ENCODE measurements around the gene CCL27. TPM values are rescaled to one million over a fixed set of nuclear protein-coding genes. Genes with fewer than 3 reads are reported as not detected.

Gene CCL27
- total and polyA plus RNA-seq, 2 donors (not counting 1 experiment from before 2014, with no cell fraction given) = not detected

DNA sequence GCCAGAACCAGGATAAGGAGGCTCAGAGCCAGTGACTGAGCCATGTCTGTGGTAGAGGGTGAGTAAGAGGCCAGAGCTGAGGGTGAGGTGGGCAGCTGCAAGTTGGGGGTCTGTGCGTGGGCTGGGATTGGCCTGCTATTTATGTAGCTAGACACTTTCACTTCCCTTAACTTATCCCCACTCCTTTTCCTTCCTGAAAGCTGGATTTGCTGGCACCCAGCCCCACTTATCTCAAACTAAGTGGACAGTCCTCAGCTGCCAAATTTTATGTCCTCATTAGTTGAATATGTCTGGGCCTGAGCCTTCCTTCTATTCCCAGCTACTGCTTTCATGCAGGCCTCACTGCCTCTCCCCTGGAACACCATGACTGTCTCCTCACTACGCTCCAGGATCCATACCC lies 47.6 kb upstream of the CCL27 start, which contains the start of gene CCL21:
Gene CCL21 (minus strand): TSS at position 114 of the 400 bp plus-strand sequence. CDS start 70 bp downstream, at position 44.
- Histone ChIP-seq H3K4me1 (ENCODE audit: control insufficient read depth in 2 of 2, insufficient read depth in 2 of 2, low read length in 2 of 2) (no peaks in the 10 kb centered on the region), H3K36me3 (replicated peaks in 1 of 2; ENCODE audit: control extremely low read depth in 1 of 2, control insufficient read depth in 1 of 2, extremely low read depth in 1 of 2, insufficient read depth in 2 of 2, low read length in 1 of 2) (no peaks in the 10 kb centered on the region), H2AFZ (ENCODE audit: insufficient read depth, low read depth, low read length, poor library complexity, severe bottlenecking) (no peak within 1 kb of the TSS), H4K20me1 (ENCODE audit: control insufficient read depth, insufficient read depth, low read length, poor library complexity, severe bottlenecking) (no peaks in the 10 kb centered on the region), H3K9me3 (ENCODE audit: control extremely low read depth in 1 of 3, control insufficient read depth in 2 of 3, insufficient read depth in 1 of 3, low read length in 2 of 3) (no peaks in the 10 kb centered on the region), H3K79me2 (ENCODE audit: control insufficient read depth, insufficient read depth, low read length) (no peaks in the 10 kb centered on the region), H3K4me2 (replicated peaks; ENCODE audit: low read depth, low read length, poor library complexity, severe bottlenecking) (no peak within 1 kb of the TSS), H3K4me3 (ENCODE audit: control extremely low read depth in 1 of 5, extremely low read depth in 1 of 5, insufficient read depth in 1 of 5, low read depth in 2 of 5, low read length in 4 of 5) (no peak within 1 kb of the TSS), H3K9ac (ENCODE audit: low read length) (no peak within 1 kb of the TSS), H3K27me3 (replicated peaks in 1 of 4; ENCODE audit: control extremely low read depth in 1 of 4, control insufficient read depth in 3 of 4, insufficient read depth in 4 of 4, low read length in 3 of 4) (peaks cover 0 to 8% (median 5%) of the 10 kb centered on the region in 4 experiments), H3K27ac (ENCODE audit: low read length in 2 of 2) (no peak within 1 kb of the TSS)
- no peaks in the 10 kb centered on the region for H3K9me3 Mint-ChIP-seq (ENCODE audit: insufficient read depth)
- ATAC-seq (ENCODE audit: low read depth) (no peak), DNase-seq (no peak)
- TF ChIP-seq, protein P1, sequence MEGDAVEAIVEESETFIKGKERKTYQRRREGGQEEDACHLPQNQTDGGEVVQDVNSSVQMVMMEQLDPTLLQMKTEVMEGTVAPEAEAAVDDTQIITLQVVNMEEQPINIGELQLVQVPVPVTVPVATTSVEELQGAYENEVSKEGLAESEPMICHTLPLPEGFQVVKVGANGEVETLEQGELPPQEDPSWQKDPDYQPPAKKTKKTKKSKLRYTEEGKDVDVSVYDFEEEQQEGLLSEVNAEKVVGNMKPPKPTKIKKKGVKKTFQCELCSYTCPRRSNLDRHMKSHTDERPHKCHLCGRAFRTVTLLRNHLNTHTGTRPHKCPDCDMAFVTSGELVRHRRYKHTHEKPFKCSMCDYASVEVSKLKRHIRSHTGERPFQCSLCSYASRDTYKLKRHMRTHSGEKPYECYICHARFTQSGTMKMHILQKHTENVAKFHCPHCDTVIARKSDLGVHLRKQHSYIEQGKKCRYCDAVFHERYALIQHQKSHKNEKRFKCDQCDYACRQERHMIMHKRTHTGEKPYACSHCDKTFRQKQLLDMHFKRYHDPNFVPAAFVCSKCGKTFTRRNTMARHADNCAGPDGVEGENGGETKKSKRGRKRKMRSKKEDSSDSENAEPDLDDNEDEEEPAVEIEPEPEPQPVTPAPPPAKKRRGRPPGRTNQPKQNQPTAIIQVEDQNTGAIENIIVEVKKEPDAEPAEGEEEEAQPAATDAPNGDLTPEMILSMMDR (IDR thresholded peaks at IDR 0.05) = no peak
- TF ChIP-seq EZH2 (IDR thresholded peaks at IDR 0.05; ENCODE audit: borderline replicate concordance, insufficient read depth, low read depth, low read length, poor library complexity, severe bottlenecking) = no peak
- peaks cover 31% of the 10 kb centered on the region for H3K27me3 Mint-ChIP-seq
- H3K27ac Mint-ChIP-seq = no peak within 1 kb of the TSS
- intact Hi-C loops (cut with micrococcal nuclease) = no loop called here
- H3K4me1 Mint-ChIP-seq = no peaks in the 10 kb centered on the region
- H3K4me3 Mint-ChIP-seq = no peak within 1 kb of the TSS
- no CpG with 5 or more reads among the region's 2 CpGs for WGBS (ENCODE audit: insufficient coverage)
- ChIA-PET POLR2A (no interaction called here), CTCF (interaction anchor here (0.9 to 1.2 kb wide), 2 partner anchors 9 to 11 kb away, joined by 3 to 4 read pairs; no protein-coding TSS in a partner anchor)

DNA sequence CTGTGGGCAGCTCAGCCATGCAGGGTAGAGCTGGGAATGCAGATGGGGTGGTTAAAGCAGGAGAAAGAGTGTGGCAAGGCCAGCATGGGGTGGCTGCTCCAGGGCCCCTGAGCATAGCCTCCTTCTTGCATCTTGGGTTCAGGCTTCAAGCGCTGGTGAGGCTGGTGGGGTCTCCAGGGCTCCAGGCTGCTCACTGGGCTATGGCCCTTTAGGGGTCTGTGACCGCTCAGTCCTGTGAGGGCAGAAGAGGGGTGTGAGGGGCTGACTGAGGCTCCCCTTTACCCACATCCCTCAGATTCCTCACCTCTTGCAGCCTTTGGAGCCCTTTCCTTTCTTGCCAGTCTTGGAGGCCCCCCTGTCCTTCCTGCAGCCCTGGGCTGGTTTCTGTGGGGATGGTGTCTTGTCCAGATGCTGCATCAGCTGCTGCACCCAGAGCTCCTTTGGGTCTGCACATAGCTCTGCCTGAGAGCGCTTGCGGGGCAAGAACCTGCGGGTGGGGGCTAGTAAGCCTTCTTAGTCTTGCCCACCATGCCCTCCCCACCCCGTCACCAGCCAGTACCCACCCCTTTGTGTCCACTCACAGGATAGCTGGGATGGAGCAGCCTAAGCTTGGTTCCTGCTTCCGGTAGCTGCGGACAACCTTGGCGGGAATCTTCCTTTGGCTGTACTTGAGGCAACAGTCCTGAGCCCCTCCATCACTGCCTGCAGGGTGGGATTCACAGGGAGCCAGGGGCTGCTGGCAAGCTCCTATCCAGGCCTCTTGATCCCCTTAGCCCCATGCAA lies 46.9 kb upstream of the CCL27 start:
- no peak for DNase-seq
- ChIA-PET POLR2A (no interaction called here), CTCF (interaction anchor here (0.9 to 1.2 kb wide), 2 partner anchors 9 to 10 kb away, joined by 3 to 4 read pairs; no protein-coding TSS in a partner anchor)
- H3K9me3 ChIP-seq (ENCODE audit: control extremely low read depth in 1 of 3, control insufficient read depth in 2 of 3, insufficient read depth in 1 of 3, low read length in 2 of 3) = no peaks in the 10 kb centered on the region
- H4K20me1 ChIP-seq (ENCODE audit: control insufficient read depth, insufficient read depth, low read length, poor library complexity, severe bottlenecking) = no peaks in the 10 kb centered on the region
- H3K4me2 ChIP-seq (replicated peaks; ENCODE audit: low read depth, low read length, poor library complexity, severe bottlenecking) = no peak overlapping the region
- H3K27me3 ChIP-seq (replicated peaks in 1 of 4; ENCODE audit: control extremely low read depth in 1 of 4, control insufficient read depth in 3 of 4, insufficient read depth in 4 of 4, low read length in 3 of 4) = peaks cover 0 to 7% (median 3%) of the 10 kb centered on the region in 4 experiments
- ATAC-seq (ENCODE audit: low read depth) = no peak
- no peaks in the 10 kb centered on the region for H3K36me3 ChIP-seq (replicated peaks in 1 of 2; ENCODE audit: control extremely low read depth in 1 of 2, control insufficient read depth in 1 of 2, extremely low read depth in 1 of 2, insufficient read depth in 2 of 2, low read length in 1 of 2)
- no peaks in the 10 kb centered on the region for H3K4me1 ChIP-seq (ENCODE audit: control insufficient read depth in 2 of 2, insufficient read depth in 2 of 2, low read length in 2 of 2)
- no peak overlapping the region for H2AFZ ChIP-seq (ENCODE audit: insufficient read depth, low read depth, low read length, poor library complexity, severe bottlenecking)
- Mint-ChIP-seq H3K4me1 (no peaks in the 10 kb centered on the region), H3K4me3 (no peak overlapping the region), H3K27ac (no peak overlapping the region), H3K27me3 (peaks cover 25% of the 10 kb centered on the region), H3K9me3 (ENCODE audit: insufficient read depth) (no peaks in the 10 kb centered on the region)
- H3K4me3 ChIP-seq (ENCODE audit: control extremely low read depth in 1 of 5, extremely low read depth in 1 of 5, insufficient read depth in 1 of 5, low read depth in 2 of 5, low read length in 4 of 5) = no peak overlapping the region
- TF ChIP-seq, protein P1 (IDR thresholded peaks at IDR 0.05) = no peak
- no peak for TF ChIP-seq EZH2 (IDR thresholded peaks at IDR 0.05; ENCODE audit: borderline replicate concordance, insufficient read depth, low read depth, low read length, poor library complexity, severe bottlenecking)
- H3K9ac ChIP-seq (ENCODE audit: low read length) = no peak overlapping the region
- no peaks in the 10 kb centered on the region for H3K79me2 ChIP-seq (ENCODE audit: control insufficient read depth, insufficient read depth, low read length)
- intact Hi-C loops (cut with micrococcal nuclease) = loop anchor here (10.0 kb wide), 1 partner anchor 275 kb away; the partner anchor contains the start of gene DNAJB5
- WGBS (ENCODE audit: insufficient coverage) = 95% methylated on average over 7 of the region's 9 CpGs
- H3K27ac ChIP-seq (ENCODE audit: low read length in 2 of 2) = no peak overlapping the region

All from B cell (primary cell).